Left cardiac atrium (tissue), 4 donors: ENCODE results near the gene SLCO3A1. TPM values are rescaled to one million over a fixed set of nuclear protein-coding genes. Genes with fewer than 3 reads are reported as not detected.

Experiments
- ATAC-seq, 2 donors: fragments of 200-7000 bp; cut with Tn5 transposase; one replicate each; pipeline ENCODE4 v1.9.1; 2020; ENCODE audit warnings: mild to moderate bottlenecking in 2 of 2, moderate library complexity in 2 of 2
- DNase-seq: peaks from one replicate; pipeline ENCODE4 v3.0.0-alpha.2; 2020
- intact Hi-C, 2 donors: fragments of 100-400 bp; cut with DNase I; formaldehyde crosslinking; loops; one replicate each; pipeline versions ENCODE4 v1.14.1 to v1.15.1; 2022 to 2023
- total RNA-seq, 2 donors: library from RNA; stranded (reverse); fragmentation: NEBNext Ultra II Directional; extraction: Animal tissue kit (Norgen Biotek cat#: 25700); gene quantifications; one replicate each; pipeline ENCODE4 v1.2.1, GENCODE V29; 2021
- donor health status: DM: no; HTN: yes; CAD: no.
- donor health status: DM: no; HTN: yes; CAD: no; lungs with severe emphysema.
- donor health status: DM: yes; HTN: yes; CAD: no.
- donor health status: Dilated cardiomyopathy.

SLCO3A1 gene
- total RNA-seq, 2 donors from 2014 or later = 37.8 to 47.7 TPM

DNA sequence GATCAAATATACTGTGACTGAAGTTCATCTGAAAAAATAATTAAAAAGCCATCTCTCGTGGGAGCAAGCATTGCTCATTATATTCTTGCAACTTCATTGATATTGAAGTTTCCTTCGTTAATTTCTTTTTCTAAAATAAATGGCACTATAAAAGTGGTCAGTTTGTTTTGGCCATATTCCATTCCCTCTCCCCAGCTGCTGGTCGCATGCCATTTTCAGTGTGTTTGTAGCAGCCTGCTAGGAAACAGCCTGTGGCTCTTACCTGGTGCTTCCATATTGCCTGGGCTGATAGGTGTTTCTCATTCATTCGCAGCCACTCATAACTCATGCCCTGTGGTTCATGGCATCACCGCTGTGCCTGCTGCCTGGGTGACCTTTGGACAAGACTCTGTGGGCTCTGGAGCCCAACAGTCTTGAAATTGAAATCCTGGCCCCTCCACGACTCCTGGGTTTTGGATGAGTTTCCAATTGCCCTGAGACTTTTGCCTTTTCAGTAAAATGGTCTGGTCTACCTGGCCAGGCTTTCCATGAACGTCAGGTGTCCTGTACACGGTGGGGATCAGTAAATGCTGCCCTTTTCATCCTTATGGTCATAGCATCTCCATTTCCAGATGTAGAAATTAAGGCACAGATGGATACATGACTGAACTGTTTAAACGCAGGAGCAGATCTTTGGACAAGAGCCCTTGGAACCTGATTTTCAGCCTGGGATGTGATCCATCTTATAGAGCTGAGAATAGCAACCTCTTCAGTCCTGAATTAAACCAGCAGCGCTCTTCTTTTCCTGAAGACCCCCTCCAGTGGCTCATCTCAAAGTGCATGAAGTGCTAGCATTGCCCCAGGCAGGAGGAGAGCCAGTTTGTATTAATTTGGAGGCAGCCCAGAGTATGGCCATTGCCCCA is 69.4 kb downstream of the SLCO3A1 start:
- DNase-seq = no peak
- ATAC-seq = no peak
- intact Hi-C loops = loop anchor here in 1 of 2 donors (10.0 kb wide), 1 partner anchor 68 kb away; the partner anchor contains the start of gene SLCO3A1

- DNase-seq (no peak), ATAC-seq (no peak)
- intact Hi-C loops = loop anchor here in 1 of 2 donors (10.0 kb wide), 1 partner anchor 69 kb away; the partner anchor contains the start of gene SLCO3A1
Observed at GRCh38 chr15:91924183-91924582, 70.7 kb downstream of the SLCO3A1 start.

GRCh38 chr15:91924837-91925495 is 71.5 kb downstream of the SLCO3A1 start:
- no peak for DNase-seq
- intact Hi-C loops = loop anchor here (5.0 to 10.0 kb wide), 2 partner anchors 63 to 70 kb away; partner anchors contain the start of gene SLCO3A1 (in 1 of the 2)
- ATAC-seq = no peak

- intact Hi-C loops = loop anchor here (5.0 to 10.0 kb wide), 2 partner anchors 63 to 71 kb away; partner anchors contain the start of gene SLCO3A1 (in 1 of the 2)
- DNase-seq (no peak), ATAC-seq (no peak)
Observed at GRCh38 chr15:91925794-91926193, 72.3 kb downstream of the SLCO3A1 start.

GRCh38 chr15:91926908-91927270 is 73.4 kb downstream of the SLCO3A1 start:
- DNase-seq = no peak
- intact Hi-C loops = loop anchor here (5.0 to 10.0 kb wide), 2 partner anchors 65 to 72 kb away; partner anchors contain the start of gene SLCO3A1 (in 1 of the 2)
- peak; percentile 24 to 66 for ATAC-seq

GRCh38 chr15:91927585-91927984 is 74.1 kb downstream of the SLCO3A1 start:
- intact Hi-C loops = loop anchor here (5.0 to 10.0 kb wide), 2 partner anchors 65 to 73 kb away; partner anchors contain the start of gene SLCO3A1 (in 1 of the 2)

GRCh38 chr15:91928675-91929074 is 75.2 kb downstream of the SLCO3A1 start:
- no peak for DNase-seq
- ATAC-seq = no peak
- intact Hi-C loops = loop anchor here (5.0 to 10.0 kb wide), 2 partner anchors 66 to 74 kb away; partner anchors contain the start of gene SLCO3A1 (in 1 of the 2)

More at GRCh38 chr15:91927585-91927984, 74.1 kb downstream of the SLCO3A1 start:
- no peak for DNase-seq
- no peak for ATAC-seq

DNA sequence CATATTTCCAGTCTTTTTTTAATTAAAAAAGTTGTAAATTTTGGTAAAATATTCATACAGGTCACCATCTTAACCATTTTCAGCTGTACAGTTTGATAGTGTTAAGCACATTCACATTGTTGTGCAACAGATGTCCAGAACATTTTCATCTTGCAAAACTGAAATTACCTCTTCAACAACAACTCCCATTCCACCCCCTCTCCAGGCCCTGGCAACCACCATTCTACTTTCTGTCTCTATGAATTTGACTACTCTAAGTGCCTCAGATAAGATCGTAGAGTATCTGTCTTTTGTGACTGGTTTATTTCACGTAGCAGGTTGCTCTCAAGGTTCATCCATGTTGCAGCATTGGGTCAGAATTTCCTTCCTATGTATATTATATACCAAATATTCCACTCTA is 76.0 kb downstream of the SLCO3A1 start:
- ATAC-seq (peak; percentile 60 to 73), DNase-seq (no peak)
- intact Hi-C loops = loop anchor here (5.0 to 10.0 kb wide), 2 partner anchors 67 to 75 kb away; partner anchors contain the start of gene SLCO3A1 (in 1 of the 2)

DNA sequence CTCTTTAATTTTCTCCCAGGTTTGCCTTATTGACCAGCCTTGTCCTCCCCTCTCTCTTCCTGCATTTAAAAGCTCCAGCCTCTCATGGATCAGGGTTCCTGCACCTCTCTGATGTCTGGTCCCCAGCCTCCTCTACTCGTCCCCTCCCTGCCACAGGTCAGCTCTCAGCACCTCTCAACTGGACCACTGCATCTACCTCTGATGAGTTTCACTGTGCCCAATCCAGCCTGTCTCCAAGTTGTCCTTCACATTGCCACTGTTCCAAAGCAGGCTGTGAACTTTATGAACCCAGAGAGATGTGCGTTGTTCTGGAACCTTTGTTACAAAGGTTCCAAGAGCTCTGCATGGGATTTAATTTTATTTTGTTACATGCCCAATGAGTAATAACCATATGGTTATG is 76.6 kb downstream of the SLCO3A1 start:
- ATAC-seq (no peak), DNase-seq (no peak)
- intact Hi-C loops = no loop called here

GRCh38 chr15:91936182-91936775 is 82.8 kb downstream of the SLCO3A1 start:
- no peak for DNase-seq
- no peak for ATAC-seq
- intact Hi-C loops = no loop called here

DNA sequence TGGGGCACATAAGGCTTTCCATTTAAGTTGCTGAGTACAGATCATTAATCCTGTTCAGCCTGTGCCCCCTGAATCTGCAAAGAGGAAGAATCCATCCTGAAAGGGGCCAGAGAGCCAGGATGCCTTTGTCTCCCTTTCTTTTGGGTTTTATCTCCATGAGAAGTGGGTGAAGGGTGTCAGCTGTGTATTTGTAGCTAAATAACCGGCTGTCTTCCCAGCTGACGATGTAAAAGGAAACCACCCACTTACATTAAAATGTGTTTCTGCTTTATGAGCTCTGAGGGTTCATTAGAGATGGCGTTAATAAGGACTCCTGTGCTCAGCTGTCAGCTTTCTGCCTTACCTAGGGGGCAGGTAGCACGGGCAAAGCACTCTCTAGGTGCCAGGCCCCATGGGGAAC is 83.4 kb downstream of the SLCO3A1 start:
- intact Hi-C loops = no loop called here
- DNase-seq (no peak), ATAC-seq (no peak)

DNA sequence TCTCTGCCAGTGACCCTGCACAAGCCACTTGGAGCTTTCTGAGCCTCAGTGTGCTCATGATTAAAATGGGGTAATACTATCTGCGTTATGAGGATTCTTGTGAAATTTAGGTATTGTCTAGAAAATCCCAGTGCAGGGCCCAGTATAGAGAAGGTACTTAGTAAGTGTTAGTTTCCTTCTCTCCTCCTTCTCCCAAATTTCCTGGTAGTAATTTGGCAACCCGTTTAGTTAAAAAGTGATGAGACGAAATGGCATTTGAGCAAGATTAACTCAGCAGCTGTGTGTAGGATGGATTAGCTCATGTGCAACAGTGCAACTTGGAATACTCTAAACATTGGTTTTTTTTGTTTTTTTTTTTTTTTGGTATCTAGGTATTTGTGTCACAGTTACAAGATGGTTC is 84.6 kb downstream of the SLCO3A1 start:
- DNase-seq (no peak), ATAC-seq (no peak)
- intact Hi-C loops = no loop called here

GRCh38 chr15:91939403-91939831 is 85.9 kb downstream of the SLCO3A1 start:
- ATAC-seq = peak; percentile 71 to 87
- intact Hi-C loops = no loop called here
- DNase-seq = peak; percentile 72

DNA sequence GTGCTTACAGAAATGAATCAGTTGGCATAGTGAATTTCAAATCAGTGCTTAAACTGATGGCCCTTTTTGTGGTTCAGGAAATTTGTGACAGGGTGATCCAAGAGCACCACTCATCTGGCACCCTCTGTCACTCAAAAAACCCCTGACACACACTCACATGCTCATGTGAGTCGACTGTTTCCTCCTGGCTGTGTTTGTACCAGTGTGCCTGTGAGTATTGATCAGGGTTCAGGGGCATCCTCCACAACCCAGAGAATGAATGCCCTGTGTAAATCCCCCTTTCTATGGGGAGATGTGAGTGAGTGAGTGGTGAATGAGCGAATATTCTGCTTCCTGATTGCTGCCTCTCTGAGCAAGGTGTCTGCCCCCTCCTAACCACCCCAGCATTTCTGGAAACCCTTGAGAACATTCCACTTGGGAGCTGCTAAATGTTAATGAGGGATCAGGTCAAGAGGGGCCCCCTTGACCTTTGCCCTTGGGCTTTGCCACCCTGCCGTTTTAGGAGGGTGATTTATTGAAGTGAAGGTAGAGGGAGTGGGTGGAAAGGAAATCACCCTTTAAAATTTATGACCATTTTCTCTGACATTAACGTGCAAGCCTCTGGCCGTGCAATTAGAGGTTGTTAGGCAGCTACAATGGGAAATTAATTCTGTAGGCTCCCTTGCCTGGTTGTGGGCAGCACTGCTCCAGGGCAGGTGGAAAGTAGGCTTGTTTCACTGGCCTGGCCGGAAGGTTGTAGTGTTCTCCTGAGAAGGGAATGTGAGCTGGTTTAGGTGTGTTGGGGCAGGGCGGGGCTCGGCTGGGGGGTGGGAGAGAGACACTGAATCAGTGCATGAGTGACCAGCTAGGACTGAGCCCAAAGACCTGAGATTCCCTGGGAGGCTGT is 87.2 kb downstream of the SLCO3A1 start:
- intact Hi-C loops = loop anchor here in 1 of 2 donors (10.0 kb wide), 2 partner anchors 236 to 636 kb away; no protein-coding TSS in a partner anchor
- ATAC-seq = no peak

GRCh38 chr15:91941871-91942658 is 88.6 kb downstream of the SLCO3A1 start:
- no peak for DNase-seq
- ATAC-seq = no peak
- intact Hi-C loops = loop anchor here in 1 of 2 donors (10.0 kb wide), 2 partner anchors 237 to 637 kb away; no protein-coding TSS in a partner anchor

More for the DNA sequence above, 87.2 kb downstream of the SLCO3A1 start:
- no peak for DNase-seq

DNA sequence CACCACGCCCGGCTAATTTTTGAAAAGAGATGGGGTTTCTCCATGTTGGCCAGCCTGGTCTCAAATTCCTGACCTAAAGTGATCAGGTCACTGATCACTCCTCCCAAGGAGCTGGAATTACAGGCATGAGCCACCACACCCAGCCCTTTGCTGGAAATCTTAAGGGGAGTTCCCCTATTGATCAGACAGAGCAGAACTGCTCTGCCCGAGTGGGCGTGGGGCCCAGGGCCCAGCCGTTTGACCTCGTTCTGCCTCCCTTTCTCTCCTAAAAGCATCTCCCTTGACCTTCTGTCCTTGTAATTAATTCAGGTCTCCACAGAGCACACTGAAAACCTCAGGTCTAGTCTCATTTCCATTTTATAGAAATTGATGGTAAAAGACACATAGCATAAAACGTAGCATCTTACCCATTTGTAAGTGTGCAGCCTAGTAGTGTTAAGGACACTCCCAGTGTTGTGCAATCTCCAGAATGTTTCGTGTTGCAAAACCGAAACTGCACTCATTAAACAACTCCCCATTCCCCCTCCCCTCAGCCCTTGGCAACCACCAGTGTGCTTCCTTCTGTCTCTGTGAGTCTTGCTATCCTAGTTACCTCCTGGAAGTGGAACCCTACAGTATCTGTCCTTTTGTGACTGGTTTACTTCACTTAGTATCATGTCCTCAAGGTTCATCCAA is 89.3 kb downstream of the SLCO3A1 start:
- intact Hi-C loops = loop anchor here in 1 of 2 donors (10.0 kb wide), 2 partner anchors 238 to 638 kb away; no protein-coding TSS in a partner anchor
- DNase-seq (peak; percentile 83), ATAC-seq (peak; percentile 76 to 85)
